Fibroblast of villous mesenchyme (primary cell): ENCODE measurements around the gene CPNE4. TPM values are rescaled to one million over a fixed set of nuclear protein-coding genes. Genes with fewer than 3 reads are reported as not detected.

Experiments
- DNase-seq: peaks from one replicate; pipeline ENCODE4 v3.0.0-alpha.2; 2010; ENCODE audit warnings: low read depth
- H3K4me3 ChIP-seq: 2 replicates; pipeline ENCODE4 v1.5.1; 2011; ENCODE audit warnings: low read depth, mild to moderate bottlenecking, low read length
- total RNA-seq: library from RNA; depleted of rRNA; stranded (reverse); fragments of >200 nt; gene quantifications from 2 replicates; pipeline ENCODE4 v1.2.3, GENCODE V29; 2012
- TF ChIP-seq, protein P1 (sequence below): IDR thresholded peaks from 2 replicates; pipeline ENCODE4 v1.5.1; 2012; ENCODE audit warnings: low read depth, mild to moderate bottlenecking, low read length; ENCODE audit not compliant: insufficient read depth

CPNE4 gene
- total RNA-seq, 1 donor, result not detected

DNA sequence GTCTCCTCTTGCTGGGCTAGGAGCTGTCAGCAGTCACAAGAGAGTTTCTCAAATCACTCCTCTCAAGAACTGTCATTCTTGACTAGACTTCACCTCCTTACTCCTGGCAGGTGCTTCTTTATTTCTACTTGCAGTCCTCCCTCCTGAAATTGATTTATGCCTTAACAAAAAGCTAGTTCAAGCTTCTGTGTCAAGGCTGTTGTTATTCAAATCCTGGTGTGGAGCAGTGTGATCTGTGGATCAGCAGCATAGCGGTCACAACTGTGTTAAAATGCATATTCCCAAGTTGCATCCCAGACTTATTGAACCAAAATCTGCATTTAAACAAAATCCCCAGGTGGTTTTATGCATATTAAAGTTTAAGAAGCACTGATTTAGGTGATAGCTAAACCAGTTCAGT, 411.4 kb downstream of the CPNE4 start:
- TF ChIP-seq, protein P1, sequence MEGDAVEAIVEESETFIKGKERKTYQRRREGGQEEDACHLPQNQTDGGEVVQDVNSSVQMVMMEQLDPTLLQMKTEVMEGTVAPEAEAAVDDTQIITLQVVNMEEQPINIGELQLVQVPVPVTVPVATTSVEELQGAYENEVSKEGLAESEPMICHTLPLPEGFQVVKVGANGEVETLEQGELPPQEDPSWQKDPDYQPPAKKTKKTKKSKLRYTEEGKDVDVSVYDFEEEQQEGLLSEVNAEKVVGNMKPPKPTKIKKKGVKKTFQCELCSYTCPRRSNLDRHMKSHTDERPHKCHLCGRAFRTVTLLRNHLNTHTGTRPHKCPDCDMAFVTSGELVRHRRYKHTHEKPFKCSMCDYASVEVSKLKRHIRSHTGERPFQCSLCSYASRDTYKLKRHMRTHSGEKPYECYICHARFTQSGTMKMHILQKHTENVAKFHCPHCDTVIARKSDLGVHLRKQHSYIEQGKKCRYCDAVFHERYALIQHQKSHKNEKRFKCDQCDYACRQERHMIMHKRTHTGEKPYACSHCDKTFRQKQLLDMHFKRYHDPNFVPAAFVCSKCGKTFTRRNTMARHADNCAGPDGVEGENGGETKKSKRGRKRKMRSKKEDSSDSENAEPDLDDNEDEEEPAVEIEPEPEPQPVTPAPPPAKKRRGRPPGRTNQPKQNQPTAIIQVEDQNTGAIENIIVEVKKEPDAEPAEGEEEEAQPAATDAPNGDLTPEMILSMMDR, result no peak
- no peak overlapping the region for H3K4me3 ChIP-seq
- no peak for DNase-seq

DNA sequence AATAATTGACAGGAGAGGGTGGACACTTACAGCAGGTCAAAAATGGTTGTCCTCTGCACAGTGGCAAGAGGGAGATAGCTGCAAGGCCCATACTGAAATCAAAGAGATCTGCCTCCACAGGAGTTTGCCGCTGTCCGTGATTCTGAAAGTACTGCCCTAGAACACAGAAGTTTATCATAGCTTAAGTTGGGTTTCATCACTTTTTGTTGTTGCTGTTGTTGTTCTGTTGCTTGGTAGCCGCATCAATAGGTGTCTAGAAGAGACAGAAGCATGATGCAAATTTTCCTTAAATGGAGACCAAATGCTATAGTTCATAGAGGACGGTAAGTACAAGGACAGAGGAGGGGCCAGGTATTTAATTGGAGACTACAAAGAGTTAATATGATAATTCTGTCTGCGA, 412.1 kb downstream of the CPNE4 start:
- TF ChIP-seq, protein P1, result no peak
- H3K4me3 ChIP-seq, result no peak overlapping the region
- no peak for DNase-seq

DNA sequence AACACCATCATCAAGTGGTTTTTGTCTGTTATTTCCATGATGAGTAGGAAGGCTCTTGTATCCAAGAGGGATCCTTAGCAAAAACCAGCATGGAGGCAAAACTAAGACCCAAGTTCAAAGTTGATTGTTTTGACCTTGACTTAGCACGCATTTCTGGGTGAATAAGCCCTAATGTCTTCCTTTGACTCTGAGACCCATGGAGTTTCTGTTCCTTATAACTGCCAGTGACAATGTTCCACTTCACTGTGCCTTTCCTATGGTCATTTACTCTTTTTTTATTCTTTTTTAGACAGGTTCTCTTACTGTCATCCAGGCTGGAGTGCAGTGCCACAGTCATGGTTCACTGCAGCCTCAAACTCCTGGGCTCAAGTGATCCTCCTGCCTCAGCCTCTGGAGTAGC, 413.8 kb downstream of the CPNE4 start:
- DNase-seq, result no peak
- TF ChIP-seq, protein P1, result no peak
- H3K4me3 ChIP-seq, result no peak overlapping the region

DNA sequence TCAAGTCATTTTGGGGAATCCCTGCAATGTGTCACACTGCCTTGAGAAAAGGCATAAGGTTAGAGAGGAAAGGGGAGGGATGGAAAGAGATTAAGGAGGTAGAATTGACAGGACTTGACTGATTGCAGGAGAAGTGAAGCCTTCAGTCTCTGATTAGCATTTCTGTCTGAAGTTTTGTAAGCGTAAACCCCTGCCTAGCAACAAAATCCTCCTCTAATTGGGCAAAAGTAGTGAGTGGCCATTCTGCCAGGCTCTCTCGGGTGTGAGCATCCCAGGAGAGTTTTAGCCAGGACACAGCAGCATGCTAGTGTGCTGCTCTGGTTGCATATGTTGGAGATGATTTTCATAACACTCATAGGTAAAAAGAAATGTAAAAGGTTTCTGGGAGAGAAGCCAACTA, 415.0 kb downstream of the CPNE4 start:
- no peak for DNase-seq
- TF ChIP-seq, protein P1, result no peak
- no peak overlapping the region for H3K4me3 ChIP-seq

DNA sequence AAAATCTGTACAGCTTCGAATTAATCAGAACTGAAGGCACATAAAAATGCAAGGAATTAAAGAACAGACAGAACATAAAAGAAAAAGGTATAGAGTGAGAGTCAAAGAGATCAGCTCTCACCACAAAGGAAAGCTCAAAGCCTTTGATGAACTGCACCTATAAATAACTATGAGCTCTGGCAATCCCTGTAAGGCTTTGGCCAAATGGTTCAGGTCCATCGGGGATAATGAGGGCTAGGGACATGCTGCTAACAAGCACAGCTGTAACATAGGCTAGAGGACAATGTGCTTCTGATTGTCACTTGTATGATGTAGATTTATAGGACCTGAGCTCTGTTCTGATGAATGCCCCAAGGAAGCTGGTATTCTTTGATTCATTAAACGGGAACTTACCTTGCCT, 418.1 kb downstream of the CPNE4 start:
- no peak for DNase-seq
- TF ChIP-seq, protein P1, result no peak
- H3K4me3 ChIP-seq, result no peak overlapping the region

DNA sequence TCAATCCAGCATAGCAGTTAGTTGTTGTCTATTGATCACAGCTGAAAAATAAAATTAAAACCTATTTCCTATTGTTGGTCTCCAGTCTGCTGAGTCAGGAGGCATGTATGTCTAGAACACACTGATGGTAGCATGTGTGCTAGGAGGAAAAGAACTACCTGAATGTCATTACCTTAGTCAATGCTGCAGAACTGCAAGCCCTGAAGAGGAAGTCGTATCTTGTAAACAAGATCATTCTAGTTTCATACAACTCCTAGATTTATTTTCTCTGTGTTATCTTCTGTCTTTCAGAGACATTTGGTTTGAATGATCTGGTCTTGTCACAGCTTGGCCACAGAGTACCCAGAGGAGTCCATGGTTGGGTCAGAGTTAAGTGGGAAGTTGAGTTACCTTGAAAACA, 422.1 kb downstream of the CPNE4 start:
- no peak for DNase-seq
- TF ChIP-seq, protein P1, result no peak
- no peak overlapping the region for H3K4me3 ChIP-seq

DNA sequence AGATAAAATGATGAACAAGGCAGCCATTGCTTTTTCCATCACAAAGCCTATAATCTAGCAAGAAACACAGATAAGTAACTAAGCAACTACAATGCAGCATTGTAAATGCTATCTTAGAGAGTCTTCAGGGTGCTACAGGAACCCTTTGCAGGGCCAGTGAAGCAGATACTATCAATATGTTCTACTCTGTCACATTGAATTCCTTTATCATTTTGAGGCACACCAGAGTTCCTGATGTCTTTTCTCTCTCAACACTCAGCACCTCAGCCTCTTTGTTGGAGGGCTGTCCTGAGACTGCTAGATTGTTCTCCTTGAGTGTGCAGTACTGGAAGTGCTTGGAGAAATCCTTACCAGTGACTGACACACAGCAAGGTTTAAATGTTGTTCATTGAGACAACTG, 424.6 kb downstream of the CPNE4 start:
- no peak for DNase-seq
- TF ChIP-seq, protein P1, result no peak
- no peak overlapping the region for H3K4me3 ChIP-seq
